CD4-positive, CD25-positive, alpha-beta regulatory T cell (primary cell): ENCODE measurements around the gene KLF13. TPM values are rescaled to one million over a fixed set of nuclear protein-coding genes. Genes with fewer than 3 reads are reported as not detected.
A peak's percentile ranks its signal among the peaks of the same experiment; 100 is the strongest.

Experiments used
- ATAC-seq, 2 donors: fragments of 150-1000 bp; cut with Tn5 transposase; one replicate each; pipeline ENCODE4 v1.10.0; 2021; ENCODE audit warnings: low read depth in 2 of 2, moderate number of reproducible peaks in 2 of 2, moderate library complexity in 1 of 2
- DNase-seq, 3 donors: peaks; one replicate each; pipeline versions ENCODE4 v3.0.0 to v3.0.0-alpha.2; 2012 to 2022; ENCODE audit warnings: mixed read lengths in 1 of 3
- H3K27ac ChIP-seq: one replicate; pipeline ENCODE4 v1.7.0; 2013; ENCODE audit warnings: mild to moderate bottlenecking, low read length; ENCODE audit not compliant: insufficient read depth, poor library complexity, severe bottlenecking
- H3K27me3 ChIP-seq: one replicate; pipeline ENCODE4 v1.7.0; 2013; ENCODE audit warnings: low read length; ENCODE audit not compliant: control insufficient read depth, insufficient read depth
- H3K36me3 ChIP-seq: one replicate; pipeline ENCODE4 v1.7.0; 2013; ENCODE audit warnings: mild to moderate bottlenecking, low read length, moderate library complexity; ENCODE audit not compliant: control insufficient read depth, insufficient read depth
- H3K4me1 ChIP-seq: 2 replicates; pipeline ENCODE4 v1.7.0; 2013; ENCODE audit warnings: mild to moderate bottlenecking, low read length; ENCODE audit not compliant: insufficient read depth, control insufficient read depth, poor library complexity, severe bottlenecking
- H3K4me3 ChIP-seq: one replicate; pipeline ENCODE4 v1.7.0; 2013; ENCODE audit warnings: low read depth, mild to moderate bottlenecking, low read length, moderate library complexity
- H3K9me3 ChIP-seq, 2 experiments: 1 replicate in 1 of 2; 2 replicates in 1 of 2; pipeline ENCODE4 v1.7.0; 2013; ENCODE audit warnings: low read length in 2 of 2, mild to moderate bottlenecking in 1 of 2, moderate library complexity in 1 of 2; ENCODE audit not compliant: control insufficient read depth in 2 of 2
- H3K27ac Mint-ChIP-seq, 3 donors: one replicate each; pipeline ENCODE4 v1.8.0; 2020 to 2022; ENCODE audit warnings: mild to moderate bottlenecking in 3 of 3, mixed read lengths in 3 of 3, moderate library complexity in 2 of 3
- H3K27me3 Mint-ChIP-seq: one replicate; pipeline ENCODE4 v1.8.0; 2022; ENCODE audit warnings: mild to moderate bottlenecking, mixed read lengths
- H3K36me3 Mint-ChIP-seq: one replicate; pipeline ENCODE4 v1.8.0; 2020; ENCODE audit warnings: mixed read lengths
- H3K4me1 Mint-ChIP-seq, 4 donors: one replicate each; pipeline ENCODE4 v1.8.0; 2020 to 2022; ENCODE audit warnings: mixed read lengths in 4 of 4, mild to moderate bottlenecking in 1 of 4
- H3K4me3 Mint-ChIP-seq, 4 donors: one replicate each; pipeline ENCODE4 v1.8.0; 2020 to 2022; ENCODE audit warnings: mild to moderate bottlenecking in 4 of 4, mixed read lengths in 4 of 4, moderate library complexity in 3 of 4
- H3K9me3 Mint-ChIP-seq, 7 donors: one replicate each; pipeline ENCODE4 v1.8.0; 2020 to 2022; ENCODE audit warnings: mixed read lengths in 7 of 7, mild to moderate bottlenecking in 3 of 7, moderate library complexity in 2 of 7
- polyA plus RNA-seq, 4 donors: library from polyadenylated mRNA; unstranded; fragments of 300-500 nt; fragmentation: Illumina TruSeq; gene quantifications; one replicate each; pipeline ENCODE4 v1.2.3, GENCODE V29; 2021
- total RNA-seq: library from RNA; stranded (reverse); gene quantifications from one replicate; pipeline ENCODE4 v1.2.3, GENCODE V29; 2022

The KLF13 gene
- total and polyA plus RNA-seq, 5 donors from 2014 or later, result 36.3 to 227 (median 50.4) TPM

- H3K36me3 Mint-ChIP-seq, result peaks cover 28% of the 10 kb centered on the region
- no peak for ATAC-seq
- H3K4me1 ChIP-seq, result peaks cover 100% of the 10 kb centered on the region
- peak overlapping the region; percentile 98 for H3K27ac ChIP-seq
- H3K4me3 ChIP-seq, result peak overlapping the region; percentile 37
- H3K36me3 ChIP-seq, result peaks cover 6% of the 10 kb centered on the region
- H3K9me3 ChIP-seq, result peaks cover 5% of the 10 kb centered on the region in 2 experiments
- no peak for DNase-seq
- peaks cover 0 to 6% (median 0%) of the 10 kb centered on the region in 7 donors for H3K9me3 Mint-ChIP-seq
- H3K4me3 Mint-ChIP-seq, result peak overlapping the region; percentile 86 to 89 (median 88)
- H3K27ac Mint-ChIP-seq, result peak overlapping the region; percentile 94 to 98 (median 97)
- H3K4me1 Mint-ChIP-seq, result peaks cover 22 to 99% (median 83%) of the 10 kb centered on the region in 4 donors
- H3K27me3 Mint-ChIP-seq, result peaks cover 4% of the 10 kb centered on the region
- no peaks in the 10 kb centered on the region for H3K27me3 ChIP-seq
Measured at GRCh38 chr15:31366169-31366734, 39.6 kb downstream of the KLF13 start.

- peaks cover 5% of the 10 kb centered on the region in 2 experiments for H3K9me3 ChIP-seq
- no peak for ATAC-seq
- Mint-ChIP-seq H3K9me3 (peaks cover 0 to 6% (median 0%) of the 10 kb centered on the region in 7 donors), H3K27ac (peak overlapping the region; percentile 92 to 97 (median 94)), H3K4me3 (peak overlapping the region; percentile 86 to 89 (median 87)), H3K36me3 (peaks cover 28% of the 10 kb centered on the region), H3K27me3 (peaks cover 4% of the 10 kb centered on the region), H3K4me1 (peaks cover 22 to 98% (median 74%) of the 10 kb centered on the region in 4 donors)
- no peaks in the 10 kb centered on the region for H3K27me3 ChIP-seq
- H3K4me3 ChIP-seq, result peak overlapping the region; percentile 11
- H3K27ac ChIP-seq, result peak overlapping the region; percentile 98
- DNase-seq, result no peak
- H3K4me1 ChIP-seq, result peaks cover 100% of the 10 kb centered on the region
- peaks cover 6% of the 10 kb centered on the region for H3K36me3 ChIP-seq
Measured at GRCh38 chr15:31367021-31367729, 40.5 kb downstream of the KLF13 start.

- Histone ChIP-seq H3K4me3 (peak overlapping the region; percentile 66), H3K27me3 (no peaks in the 10 kb centered on the region), H3K9me3 (peaks cover 5% of the 10 kb centered on the region in 2 experiments), H3K36me3 (peaks cover 13% of the 10 kb centered on the region), H3K27ac (peak overlapping the region; percentile 98), H3K4me1 (peaks cover 97% of the 10 kb centered on the region)
- H3K36me3 Mint-ChIP-seq, result peaks cover 32% of the 10 kb centered on the region
- peaks cover 22 to 97% (median 69%) of the 10 kb centered on the region in 4 donors for H3K4me1 Mint-ChIP-seq
- peak overlapping the region; percentile 86 to 89 (median 87) for H3K4me3 Mint-ChIP-seq
- H3K9me3 Mint-ChIP-seq, result peaks cover 0 to 6% (median 0%) of the 10 kb centered on the region in 7 donors
- DNase-seq, result peak in 1 of 3 donors; percentile 78
- H3K27ac Mint-ChIP-seq, result peak overlapping the region; percentile 92 to 97 (median 94)
- ATAC-seq, result peak; percentile 32
- peaks cover 4% of the 10 kb centered on the region for H3K27me3 Mint-ChIP-seq
Measured at GRCh38 chr15:31367730-31368344, 41.2 kb downstream of the KLF13 start.

- Histone ChIP-seq H3K36me3 (peaks cover 29% of the 10 kb centered on the region), H3K27ac (peak overlapping the region; percentile 41), H3K27me3 (no peaks in the 10 kb centered on the region), H3K4me3 (peak overlapping the region; percentile 45), H3K4me1 (peaks cover 89% of the 10 kb centered on the region), H3K9me3 (peaks cover 5% of the 10 kb centered on the region in 2 experiments)
- peak overlapping the region; percentile 86 to 91 (median 89) for H3K27ac Mint-ChIP-seq
- DNase-seq (no peak), ATAC-seq (no peak)
- H3K27me3 Mint-ChIP-seq, result peaks cover 4% of the 10 kb centered on the region
- H3K36me3 Mint-ChIP-seq, result peaks cover 26% of the 10 kb centered on the region
- peak overlapping the region; percentile 68 to 88 (median 77) for H3K4me3 Mint-ChIP-seq
- peaks cover 22 to 95% (median 51%) of the 10 kb centered on the region in 4 donors for H3K4me1 Mint-ChIP-seq
- peaks cover 0 to 6% (median 0%) of the 10 kb centered on the region in 7 donors for H3K9me3 Mint-ChIP-seq
Measured at GRCh38 chr15:31369727-31370126, 43.1 kb downstream of the KLF13 start.

- H3K4me3 ChIP-seq, result no peak overlapping the region
- no peak overlapping the region for H3K27ac ChIP-seq
- H3K27me3 ChIP-seq, result no peaks in the 10 kb centered on the region
- peaks cover 47% of the 10 kb centered on the region for H3K36me3 ChIP-seq
- H3K4me3 Mint-ChIP-seq, result peak overlapping the region in 3 of 4 donors; percentile 27 to 75 (median 29)
- DNase-seq, result no peak
- peaks cover 24% of the 10 kb centered on the region for H3K36me3 Mint-ChIP-seq
- peak overlapping the region in 1 of 3 donors; percentile 91 for H3K27ac Mint-ChIP-seq
- H3K27me3 Mint-ChIP-seq, result no peaks in the 10 kb centered on the region
- H3K9me3 ChIP-seq, result peaks cover 5% of the 10 kb centered on the region in 2 experiments
- peaks cover 0 to 6% (median 0%) of the 10 kb centered on the region in 7 donors for H3K9me3 Mint-ChIP-seq
- no peak for ATAC-seq
- peaks cover 88% of the 10 kb centered on the region for H3K4me1 ChIP-seq
- H3K4me1 Mint-ChIP-seq, result peaks cover 27 to 96% (median 49%) of the 10 kb centered on the region in 4 donors
Measured at GRCh38 chr15:31371520-31372240, 45.0 kb downstream of the KLF13 start.

- ATAC-seq (no peak), DNase-seq (no peak)
- H3K27me3 ChIP-seq, result no peaks in the 10 kb centered on the region
- Mint-ChIP-seq H3K9me3 (peaks cover 0 to 6% (median 0%) of the 10 kb centered on the region in 7 donors), H3K4me3 (peak overlapping the region; percentile 15 to 76 (median 46)), H3K4me1 (peaks cover 27 to 95% (median 43%) of the 10 kb centered on the region in 4 donors), H3K27me3 (no peaks in the 10 kb centered on the region), H3K27ac (peak overlapping the region in 2 of 3 donors; percentile 38 to 46), H3K36me3 (peaks cover 24% of the 10 kb centered on the region)
- peaks cover 5% of the 10 kb centered on the region in 2 experiments for H3K9me3 ChIP-seq
- H3K36me3 ChIP-seq, result peaks cover 53% of the 10 kb centered on the region
- no peak overlapping the region for H3K4me3 ChIP-seq
- no peak overlapping the region for H3K27ac ChIP-seq
- H3K4me1 ChIP-seq, result peaks cover 84% of the 10 kb centered on the region
Measured at GRCh38 chr15:31372635-31373091, 46.0 kb downstream of the KLF13 start.
